NCI-H526 (cell line): ENCODE data around the gene HOXC12.

Source experiments
- DNase-seq, 2 experiments: peaks; one replicate each; lab custom pipeline; 2025; lab: John Stamatoyannopoulos, UW

HOXC12 gene

GRCh38 chr12:53972722-53973235, 18.1 kb downstream of the HOXC12 start, which contains the start of gene HOXC11:
Gene HOXC11, plus strand, starts transcription at chr12:53973126. Its CDS starts 116 bp downstream, at chr12:53973242.
- DNase-seq: no peak

DNA sequence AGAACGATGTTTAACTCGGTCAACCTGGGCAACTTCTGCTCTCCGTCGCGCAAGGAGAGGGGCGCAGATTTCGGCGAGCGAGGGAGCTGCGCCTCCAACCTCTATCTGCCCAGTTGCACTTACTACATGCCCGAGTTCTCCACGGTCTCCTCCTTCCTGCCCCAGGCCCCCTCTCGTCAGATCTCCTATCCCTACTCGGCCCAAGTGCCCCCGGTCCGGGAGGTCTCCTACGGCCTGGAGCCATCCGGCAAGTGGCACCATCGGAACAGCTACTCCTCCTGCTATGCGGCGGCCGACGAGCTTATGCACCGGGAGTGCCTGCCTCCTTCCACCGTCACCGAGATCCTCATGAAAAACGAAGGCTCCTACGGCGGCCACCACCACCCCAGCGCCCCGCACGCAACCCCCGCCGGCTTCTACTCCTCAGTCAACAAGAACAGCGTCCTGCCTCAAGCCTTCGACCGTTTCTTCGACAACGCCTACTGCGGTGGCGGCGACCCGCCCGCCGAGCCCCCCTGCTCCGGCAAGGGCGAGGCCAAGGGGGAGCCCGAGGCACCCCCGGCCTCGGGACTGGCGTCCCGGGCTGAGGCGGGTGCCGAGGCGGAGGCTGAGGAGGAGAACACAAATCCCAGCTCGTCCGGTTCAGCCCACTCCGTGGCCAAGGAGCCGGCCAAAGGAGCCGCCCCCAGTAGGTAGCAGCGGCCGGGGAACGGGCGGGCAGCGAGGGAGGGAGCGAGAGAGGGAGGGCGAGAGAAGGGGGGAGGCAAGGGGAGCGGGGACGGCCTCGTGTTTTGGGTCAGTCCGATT, 18.7 kb downstream of the HOXC12 start:
- no peak for DNase-seq

GRCh38 chr12:53974084-53975063, 19.7 kb downstream of the HOXC12 start, which contains the start of gene HOTAIR:
Gene HOTAIR, minus strand, starts transcription at chr12:53974954.
- no peak for DNase-seq

- DNase-seq: no peak
Measured at GRCh38 chr12:53975064-53975471, 20.4 kb downstream of the HOXC12 start.

DNA sequence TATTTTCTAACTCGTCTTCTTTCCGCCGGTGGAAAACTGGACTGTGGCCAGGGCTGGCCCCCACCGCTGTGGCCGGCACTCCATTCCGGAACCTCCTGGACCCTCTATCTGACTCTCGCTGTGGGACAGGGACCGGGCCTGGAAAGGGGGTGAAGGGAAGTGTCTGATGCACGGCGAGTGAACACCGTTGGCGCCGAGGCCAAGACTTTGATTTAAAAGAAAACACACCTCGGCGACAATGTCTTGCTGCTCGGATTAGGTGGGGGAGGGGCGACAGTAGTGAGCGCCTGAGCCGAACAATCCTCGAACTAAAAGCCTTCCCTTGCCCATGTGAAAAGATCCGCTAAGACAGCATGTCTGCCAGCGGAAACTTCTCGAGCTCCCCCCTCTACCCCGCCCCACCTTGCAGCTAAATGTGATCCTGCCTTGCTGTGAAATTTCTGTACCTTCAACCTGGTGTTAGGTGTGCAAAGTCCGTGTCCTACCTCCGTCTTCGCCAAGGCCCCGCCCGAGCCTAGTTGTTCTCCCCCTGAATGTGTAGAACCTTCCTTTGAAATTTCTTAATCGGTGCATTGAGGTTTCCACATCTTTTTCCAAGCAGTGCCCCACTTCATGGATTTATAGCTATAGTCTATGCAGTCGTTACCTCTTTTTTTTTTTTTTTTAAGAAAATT, 20.9 kb downstream of the HOXC12 start:
- DNase-seq: no peak

- no peak for DNase-seq
Measured at GRCh38 chr12:53976172-53976822, 21.6 kb downstream of the HOXC12 start.

GRCh38 chr12:53976823-53977595, 22.3 kb downstream of the HOXC12 start:
- no peak for DNase-seq

GRCh38 chr12:53977596-53978445, 23.1 kb downstream of the HOXC12 start:
- DNase-seq: no peak

DNA sequence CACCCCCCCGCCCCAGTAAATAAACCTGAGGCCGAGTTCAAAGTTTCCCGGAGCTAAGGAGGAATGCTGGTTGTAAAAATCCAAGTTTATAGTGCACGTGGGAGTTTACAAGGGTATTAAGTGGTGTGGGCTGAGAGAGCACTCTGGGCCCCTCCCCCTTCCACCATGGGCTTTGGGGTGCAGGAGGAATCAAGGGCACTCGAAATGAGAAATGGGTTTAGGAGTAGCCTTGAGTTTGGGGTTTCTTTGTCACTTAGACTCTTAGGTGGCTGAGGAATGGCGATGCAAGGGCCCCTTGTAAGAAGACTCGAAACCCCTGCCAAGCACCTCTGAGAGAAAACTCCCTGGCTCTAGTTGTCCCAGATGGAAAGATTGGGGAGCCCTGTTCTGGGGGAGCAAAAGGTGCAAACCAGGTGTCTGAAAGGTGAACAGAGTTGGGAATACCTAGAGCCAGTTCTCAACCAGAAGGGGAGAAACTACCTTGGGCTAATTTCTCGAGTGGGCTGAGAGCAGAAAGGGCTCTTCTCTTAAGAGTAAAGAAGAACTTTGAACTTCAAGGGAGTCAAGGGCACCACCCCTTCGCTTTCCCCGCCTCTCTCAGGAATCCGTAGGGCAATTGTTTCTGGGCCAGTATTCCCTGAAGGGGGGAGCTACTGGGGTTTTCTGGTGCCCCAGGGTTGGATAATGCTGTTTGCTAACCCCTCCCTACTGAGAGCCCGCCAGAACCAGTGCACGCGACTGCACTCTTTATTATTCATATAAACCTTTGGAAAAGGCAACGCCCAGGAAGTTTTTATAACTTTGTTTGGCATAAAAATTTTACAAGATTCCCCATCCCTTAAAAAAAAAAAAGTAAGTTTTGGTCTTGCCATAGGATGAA, 24.0 kb downstream of the HOXC12 start:
- DNase-seq: peak in 1 of 2 experiments; percentile 95

DNA sequence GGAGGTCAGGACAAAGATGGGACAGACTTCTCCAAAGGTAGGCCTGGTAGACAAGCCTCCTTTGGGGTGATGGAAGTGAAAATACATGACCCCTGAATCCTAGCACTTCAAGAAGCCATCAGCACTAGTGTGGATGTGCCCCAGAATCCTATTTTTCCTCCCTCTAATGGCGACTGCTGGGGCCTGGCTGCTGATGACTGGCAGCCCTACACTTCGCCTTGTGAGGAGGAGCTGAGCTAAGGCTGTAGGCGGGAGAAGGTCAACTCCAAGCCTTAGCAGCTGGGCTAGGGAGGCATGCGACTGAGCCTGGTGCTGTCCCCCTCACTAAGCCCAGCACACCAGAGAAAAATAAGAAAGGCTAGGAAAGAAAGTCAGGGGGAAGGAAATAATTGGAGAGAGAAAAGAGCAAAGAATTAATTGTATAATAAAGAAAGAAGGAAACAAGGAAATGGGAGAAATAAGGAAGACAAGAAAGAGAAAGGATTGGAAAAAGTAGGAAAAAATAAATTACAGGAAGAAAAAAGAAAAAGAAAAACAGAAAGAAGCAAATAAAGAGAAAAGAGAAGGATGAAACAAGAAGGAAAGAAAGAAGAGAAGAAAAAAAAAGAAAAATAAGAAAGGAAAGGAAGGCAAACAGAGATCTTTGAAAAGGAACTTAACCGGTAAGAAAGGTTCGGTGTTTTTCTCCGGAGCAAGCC, 25.6 kb downstream of the HOXC12 start:
- DNase-seq: no peak

- no peak for DNase-seq
Measured at GRCh38 chr12:53980802-53981496, 26.2 kb downstream of the HOXC12 start.

DNA sequence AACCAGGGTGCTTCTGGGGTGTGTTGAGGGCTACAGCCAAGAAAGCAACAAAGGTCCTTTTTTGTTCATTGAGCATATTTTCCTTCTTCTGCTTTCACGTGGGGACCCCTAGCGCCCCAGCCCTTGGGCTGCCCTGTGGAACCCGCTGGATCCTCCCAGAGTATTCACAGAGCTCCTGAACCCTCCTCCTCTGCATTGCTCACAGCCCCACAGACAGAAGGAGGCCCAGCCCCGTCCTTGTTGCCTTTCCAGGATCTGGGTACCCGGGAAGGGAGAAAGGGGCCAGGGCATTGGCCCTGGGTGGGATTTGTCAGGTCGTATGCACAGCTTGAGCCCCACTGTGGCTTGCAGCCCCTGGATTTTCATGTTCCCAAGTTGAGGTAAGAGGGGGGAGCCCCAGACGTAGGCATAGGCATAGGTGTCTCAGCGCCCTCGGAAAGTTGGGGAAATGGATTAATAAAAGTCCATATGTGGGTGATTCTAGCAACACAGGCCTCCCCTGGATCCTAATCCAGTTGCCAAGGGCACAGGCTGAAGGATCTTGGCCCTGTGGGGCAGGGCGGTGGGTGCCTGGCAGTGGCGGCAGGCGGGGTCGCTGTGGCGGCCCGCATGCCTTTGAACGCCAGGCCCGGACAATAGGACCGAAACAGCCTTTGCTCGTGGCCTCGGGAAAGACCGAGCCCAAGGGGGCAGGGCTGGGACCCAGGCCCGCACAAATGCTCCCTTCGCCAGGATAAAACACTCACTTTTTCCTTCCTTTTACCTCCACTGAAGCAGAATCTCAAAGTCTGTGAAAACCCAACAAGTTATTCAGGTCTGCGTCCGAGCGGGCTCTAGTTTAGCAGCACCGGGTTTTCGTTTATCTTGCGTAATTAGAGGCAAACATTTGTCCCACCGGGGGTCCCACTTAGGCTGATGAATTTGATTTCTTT, 27.2 kb downstream of the HOXC12 start:
- DNase-seq: no peak

DNA sequence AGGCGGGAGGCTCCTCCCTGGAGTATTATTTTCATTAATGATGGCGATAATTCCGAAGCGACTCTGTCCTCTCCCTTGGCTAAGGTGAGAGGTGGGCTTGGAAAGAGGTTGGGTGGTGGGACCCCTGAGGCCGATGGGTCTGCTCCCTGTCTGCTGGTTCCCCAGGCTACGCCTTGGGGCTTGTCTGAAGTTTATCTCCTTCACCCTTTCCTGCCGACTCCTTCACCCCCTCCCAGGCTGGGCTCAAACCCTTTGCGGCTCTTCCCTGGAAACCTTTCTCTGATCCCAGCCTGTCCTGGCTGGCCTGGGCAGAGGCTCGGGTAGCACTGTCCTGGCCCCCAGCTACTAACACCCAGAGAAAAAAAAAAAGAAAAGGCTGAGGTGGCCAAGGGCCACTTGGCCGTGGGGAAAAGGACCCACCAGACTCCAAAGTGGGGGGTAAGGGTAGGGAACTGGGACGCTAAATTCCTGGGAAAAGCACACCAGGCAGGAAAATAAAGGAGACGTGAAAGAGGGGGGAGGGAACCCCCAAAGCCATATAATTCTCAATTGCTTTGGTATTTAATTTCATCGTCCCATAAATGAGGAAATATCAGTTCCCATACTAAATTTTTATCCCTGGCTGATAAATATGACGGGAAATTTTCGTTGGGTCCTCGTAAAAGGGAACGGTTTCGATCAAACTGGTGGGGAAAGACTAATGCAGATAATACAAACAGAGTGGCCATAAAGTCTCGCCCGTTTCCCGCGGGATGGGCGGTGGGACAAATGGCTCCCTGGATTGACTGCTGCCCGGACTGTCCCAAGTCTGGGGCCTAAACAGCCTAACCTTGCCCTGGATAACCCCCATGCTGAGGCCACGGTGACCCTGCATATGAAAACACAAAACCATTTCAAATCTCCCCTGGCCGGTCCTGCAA, 28.2 kb downstream of the HOXC12 start:
- no peak for DNase-seq

- no peak for DNase-seq
Measured at GRCh38 chr12:53983568-53983949, 28.9 kb downstream of the HOXC12 start.

DNA sequence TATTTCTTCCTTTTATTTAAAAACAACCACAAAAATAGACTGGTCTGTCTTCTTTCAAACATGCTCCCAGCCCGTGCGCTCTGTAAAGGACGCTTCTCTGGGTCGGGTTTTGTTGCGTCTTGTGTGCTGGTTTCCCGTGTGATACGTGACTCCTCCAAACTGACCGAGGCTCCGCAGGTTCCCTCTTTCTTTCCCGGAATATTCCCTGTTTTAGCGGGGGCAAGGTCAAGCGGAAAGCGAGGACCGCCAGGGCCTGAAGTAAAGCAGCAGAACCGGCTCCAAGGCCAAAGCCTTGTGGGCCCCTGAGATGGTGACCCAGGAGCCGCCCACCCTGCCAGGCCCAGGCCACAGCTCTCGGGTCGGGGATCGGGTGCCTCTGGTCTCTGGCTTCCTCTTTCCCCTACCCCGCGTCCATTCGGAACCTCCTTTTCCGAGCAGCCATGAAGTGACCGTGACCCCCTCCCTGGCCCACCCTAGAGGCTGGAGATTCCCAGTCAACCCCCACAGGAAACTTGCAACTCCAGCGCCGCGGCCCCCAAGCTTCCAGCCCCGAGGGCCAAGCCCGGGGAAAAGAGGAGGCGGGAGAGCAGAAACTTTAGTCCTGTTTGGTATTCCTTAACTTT, 29.4 kb downstream of the HOXC12 start:
- DNase-seq: no peak
